HCT116 (cell line): ENCODE results near the gene C10orf90. TPM values are rescaled to one million over a fixed set of nuclear protein-coding genes. Genes with fewer than 3 reads are reported as not detected.

Experiments
- ATAC-seq: fragments of 200-7000 bp; cut with Tn5 transposase; 2 replicates; pipeline ENCODE4 v1.9.1; 2020; ENCODE audit warnings: mild to moderate bottlenecking, moderate library complexity
- BruUV-seq: library from RNA; stranded (reverse); fragments of 400-500 nt; replicated peaks from 2 replicates; lab custom pipeline; 2021; lab: Mats Ljungman, UMichigan
- CTCF ChIA-PET: fragments of 300-600 bp; sonication (Branson Sonifier 250); formaldehyde crosslinking; loops from one replicate; lab custom pipeline; 2021; ENCODE audit warnings: antibody characterized with exemption; lab: Charles Lee
- POLR2A ChIA-PET: fragments of 300-600, 350-600 bp; sonication (Branson Sonifier 250); formaldehyde crosslinking; loops from one replicate; lab custom pipeline; 2021; ENCODE audit warnings: antibody characterized with exemption; lab: Charles Lee
- RAD21 ChIA-PET, 2 experiments: fragments of 300-600 bp; sonication (Branson Sonifier 250); formaldehyde crosslinking; loops; one replicate each; lab custom pipeline; 2023; ENCODE audit warnings: low total read pairs in 2 of 2; ENCODE audit not compliant: uncharacterized antibody in 2 of 2, unreplicated experiment in 2 of 2, low non-redundant PET in 1 of 2; lab: Charles Lee
- DNase-seq: peaks from one replicate; pipeline ENCODE4 v3.0.0-alpha.2; 2010; ENCODE audit warnings: low read depth, low spot score
- H2AFZ ChIP-seq: fragments of 200-600 bp; shearing (Covaris generic), sonication (generic); 2 replicates; pipeline ENCODE4 v1.6.1; 2017; ENCODE audit warnings: low read depth, mixed run types, mixed read lengths, antibody characterized with exemption, low read length; ENCODE audit not compliant: poor library complexity, severe bottlenecking
- H3K27ac ChIP-seq: 2 replicates; pipeline ENCODE4 v1.5.1; 2012; ENCODE audit warnings: low read depth, low read length
- H3K27me3 ChIP-seq: fragments of 200-600 bp; sonication (generic); 2 replicates; pipeline ENCODE4 v1.6.1; 2016; ENCODE audit warnings: mixed run types, low read length, mixed read lengths; ENCODE audit not compliant: insufficient read depth
- H3K36me3 ChIP-seq, 2 experiments: fragments of 200-500 bp in 1 of 2; fragments of 200-600 bp in 1 of 2; sonication (Bioruptor generic) in 1 of 2; sonication (generic) in 1 of 2; 2 replicates each; pipeline versions ENCODE4 v1.5.1 to v1.6.1; 2014 to 2016; ENCODE audit warnings: low read length in 2 of 2, inconsistent platforms in 1 of 2, mixed read lengths in 1 of 2, mixed run types in 1 of 2; ENCODE audit not compliant: insufficient read depth in 2 of 2, control insufficient read depth in 1 of 2
- H3K4me1 ChIP-seq, 2 experiments: fragments of 200-600 bp in 1 of 2; sonication (generic) in 1 of 2; 2 replicates each; pipeline versions ENCODE4 v1.5.1 to v1.6.1; 2012 to 2017; ENCODE audit warnings: low read length in 2 of 2, inconsistent platforms in 1 of 2, mild to moderate bottlenecking in 1 of 2, mixed read lengths in 1 of 2, mixed run types in 1 of 2, moderate library complexity in 1 of 2; ENCODE audit not compliant: insufficient read depth in 2 of 2, control insufficient read depth in 1 of 2
- H3K4me2 ChIP-seq: fragments of 200-600 bp; sonication (generic); 2 replicates; pipeline ENCODE4 v1.6.1; 2017; ENCODE audit warnings: mixed run types, low read length, mixed read lengths
- H3K4me3 ChIP-seq, 2 experiments: fragments of 200-600 bp in 1 of 2; sonication (generic) in 1 of 2; replicated peaks in 1 of 2; 2 replicates each; pipeline ENCODE4 v1.5.1; 2011 to 2016; ENCODE audit warnings: low read length in 2 of 2, control low read depth in 1 of 2, low read depth in 1 of 2, mild to moderate bottlenecking in 1 of 2, mixed read lengths in 1 of 2, mixed run types in 1 of 2
- H3K79me2 ChIP-seq: fragments of 200-600 bp; sonication (generic); 2 replicates; pipeline ENCODE4 v1.6.1; 2017; ENCODE audit warnings: mild to moderate bottlenecking, mixed run types, low read length, moderate library complexity, mixed read lengths; ENCODE audit not compliant: insufficient read depth
- H3K9ac ChIP-seq: fragments of 200-600 bp; sonication (generic); 2 replicates; pipeline ENCODE4 v1.6.1; 2016; ENCODE audit warnings: low read length, mixed read lengths
- H3K9me2 ChIP-seq: fragments of 200-600 bp; sonication (generic), shearing (Covaris generic); 2 replicates; pipeline ENCODE4 v1.6.1; 2017; ENCODE audit warnings: mixed run types, mild to moderate bottlenecking, moderate library complexity; ENCODE audit not compliant: insufficient read depth
- H3K9me3 ChIP-seq, 2 experiments: fragments of 200-500 bp in 1 of 2; fragments of 200-600 bp in 1 of 2; sonication (Bioruptor generic) in 1 of 2; sonication (generic) in 1 of 2; 2 replicates each; pipeline ENCODE4 v1.6.1; 2014 to 2017; ENCODE audit warnings: low read length in 2 of 2, mixed read lengths in 2 of 2, inconsistent platforms in 1 of 2, low read depth in 1 of 2, mild to moderate bottlenecking in 1 of 2, mixed run types in 1 of 2, moderate library complexity in 1 of 2; ENCODE audit not compliant: control insufficient read depth in 1 of 2, insufficient read depth in 1 of 2
- H4K20me1 ChIP-seq: fragments of 200-600 bp; sonication (generic), shearing (Covaris generic); 2 replicates; pipeline ENCODE4 v1.6.1; 2017; ENCODE audit warnings: mixed run types, mild to moderate bottlenecking, moderate library complexity; ENCODE audit not compliant: insufficient read depth
- CBX3 ChIP-seq: IDR thresholded peaks from 2 replicates; pipeline ENCODE4 v1.6.1; 2012; ENCODE audit warnings: low read depth
- EGR1 ChIP-seq: IDR thresholded peaks from 2 replicates; pipeline ENCODE4 v1.6.1; 2012; ENCODE audit warnings: low read depth
- ELF1 ChIP-seq: IDR thresholded peaks from 2 replicates; pipeline ENCODE4 v1.6.1; 2012; ENCODE audit warnings: low read depth, borderline replicate concordance
- FOSL1 ChIP-seq: IDR thresholded peaks from 2 replicates; pipeline ENCODE4 v1.6.1; 2012; ENCODE audit warnings: low read depth
- JUND ChIP-seq: IDR thresholded peaks from 2 replicates; pipeline ENCODE4 v1.6.1; 2012
- RAD21 ChIP-seq: IDR thresholded peaks from 2 replicates; pipeline ENCODE4 v1.6.1; 2012; ENCODE audit warnings: low read depth, mild to moderate bottlenecking
- TCF7L2 ChIP-seq: IDR thresholded peaks from 2 replicates; pipeline ENCODE4 v1.7.0; 2011; ENCODE audit warnings: borderline replicate concordance, inconsistent platforms; ENCODE audit not compliant: insufficient read depth, insufficient read length; ENCODE audit errors: extremely low read depth
- intact Hi-C: fragments of 100-400 bp; cut with micrococcal nuclease; formaldehyde crosslinking; loops from 2 replicates; pipeline ENCODE4 v1.10.0; 2022
- total RNA-seq: library from RNA; stranded (reverse); gene quantifications from one replicate; pipeline ENCODE4 v1.2.1, GENCODE V29; 2021; ENCODE audit not compliant: unreplicated experiment
- TF ChIP-seq, protein P1 (sequence below): IDR thresholded peaks from 2 replicates; pipeline ENCODE4 v1.6.1; 2012
- TF ChIP-seq, protein P2 (sequence below): IDR thresholded peaks from 2 replicates; pipeline ENCODE4 v1.6.1; 2012
- TF ChIP-seq, protein P3 (sequence below), 3 experiments: fragments of 200-600 bp in 1 of 3; sonication (generic) in 1 of 3; IDR thresholded peaks in 2 of 3; conservative IDR thresholded peaks in 1 of 3; 2 replicates each; pipeline ENCODE4 v1.5.1; 2012 to 2017; ENCODE audit warnings: low read depth in 2 of 3, low read length in 2 of 3, antibody characterized with exemption in 1 of 3, borderline replicate concordance in 1 of 3, control low read depth in 1 of 3, mild to moderate bottlenecking in 1 of 3, mixed read lengths in 1 of 3, mixed run types in 1 of 3, moderate library complexity in 1 of 3; ENCODE audit not compliant: insufficient read depth in 1 of 3

Gene C10orf90
- total RNA-seq, 1 experiment from 2014 or later, result not detected

DNA sequence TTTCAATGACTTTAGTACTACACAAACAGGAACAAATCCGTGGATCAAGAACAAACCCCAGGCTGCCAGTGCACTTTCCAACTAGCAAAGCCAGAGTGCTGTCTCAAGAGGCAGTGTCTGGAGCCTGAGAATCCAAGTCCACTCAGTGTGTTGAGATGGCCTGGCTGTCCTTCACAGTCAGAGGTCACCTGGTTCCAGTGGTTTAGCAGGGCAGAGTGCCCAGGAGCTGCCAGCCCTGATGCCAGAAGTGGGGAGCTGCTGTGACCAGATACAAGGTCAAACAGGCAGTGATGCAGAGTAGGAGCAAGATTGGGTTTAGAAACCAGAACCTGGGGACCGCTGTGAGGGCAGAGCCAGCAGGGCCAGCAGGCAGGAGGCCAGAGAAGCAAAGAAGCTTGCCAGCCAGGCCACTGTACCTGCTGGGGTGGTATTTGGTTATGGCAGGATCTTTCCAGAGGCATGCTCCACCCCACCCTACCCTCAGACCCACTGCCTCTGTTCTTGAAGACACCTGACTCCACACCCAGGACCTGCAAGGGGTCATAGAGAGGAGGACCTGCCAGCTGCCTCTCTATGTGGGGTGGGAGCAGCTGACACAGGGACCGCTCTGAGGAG, 35.6 kb upstream of the C10orf90 start:
- Histone ChIP-seq H2AFZ (no peak overlapping the region), H3K9me3 (no peaks in the 10 kb centered on the region), H3K9ac (no peak overlapping the region), H3K4me3 (no peak overlapping the region), H4K20me1 (no peaks in the 10 kb centered on the region), H3K27ac (no peak overlapping the region), H3K36me3 (no peaks in the 10 kb centered on the region), H3K4me1 (no peaks in the 10 kb centered on the region), H3K27me3 (peaks cover 60% of the 10 kb centered on the region), H3K4me2 (no peak overlapping the region), H3K79me2 (no peaks in the 10 kb centered on the region), H3K9me2 (no peaks in the 10 kb centered on the region)
- RAD21 ChIA-PET, result no interaction called here
- TF ChIP-seq, protein P1, sequence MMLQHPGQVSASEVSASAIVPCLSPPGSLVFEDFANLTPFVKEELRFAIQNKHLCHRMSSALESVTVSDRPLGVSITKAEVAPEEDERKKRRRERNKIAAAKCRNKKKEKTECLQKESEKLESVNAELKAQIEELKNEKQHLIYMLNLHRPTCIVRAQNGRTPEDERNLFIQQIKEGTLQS, result no peak
- TF ChIP-seq CBX3, result no peak
- TF ChIP-seq RAD21, result no peak
- no peak for TF ChIP-seq ELF1
- TF ChIP-seq, protein P2, sequence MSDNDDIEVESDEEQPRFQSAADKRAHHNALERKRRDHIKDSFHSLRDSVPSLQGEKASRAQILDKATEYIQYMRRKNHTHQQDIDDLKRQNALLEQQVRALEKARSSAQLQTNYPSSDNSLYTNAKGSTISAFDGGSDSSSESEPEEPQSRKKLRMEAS, result no peak
- TF ChIP-seq FOSL1, result no peak
- no peak for TF ChIP-seq TCF7L2
- TF ChIP-seq, protein P3, sequence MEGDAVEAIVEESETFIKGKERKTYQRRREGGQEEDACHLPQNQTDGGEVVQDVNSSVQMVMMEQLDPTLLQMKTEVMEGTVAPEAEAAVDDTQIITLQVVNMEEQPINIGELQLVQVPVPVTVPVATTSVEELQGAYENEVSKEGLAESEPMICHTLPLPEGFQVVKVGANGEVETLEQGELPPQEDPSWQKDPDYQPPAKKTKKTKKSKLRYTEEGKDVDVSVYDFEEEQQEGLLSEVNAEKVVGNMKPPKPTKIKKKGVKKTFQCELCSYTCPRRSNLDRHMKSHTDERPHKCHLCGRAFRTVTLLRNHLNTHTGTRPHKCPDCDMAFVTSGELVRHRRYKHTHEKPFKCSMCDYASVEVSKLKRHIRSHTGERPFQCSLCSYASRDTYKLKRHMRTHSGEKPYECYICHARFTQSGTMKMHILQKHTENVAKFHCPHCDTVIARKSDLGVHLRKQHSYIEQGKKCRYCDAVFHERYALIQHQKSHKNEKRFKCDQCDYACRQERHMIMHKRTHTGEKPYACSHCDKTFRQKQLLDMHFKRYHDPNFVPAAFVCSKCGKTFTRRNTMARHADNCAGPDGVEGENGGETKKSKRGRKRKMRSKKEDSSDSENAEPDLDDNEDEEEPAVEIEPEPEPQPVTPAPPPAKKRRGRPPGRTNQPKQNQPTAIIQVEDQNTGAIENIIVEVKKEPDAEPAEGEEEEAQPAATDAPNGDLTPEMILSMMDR (IDR thresholded peaks at IDR 0.05 in 2 of 3, conservative IDR thresholded peaks at IDR 0.05 in 1 of 3; ENCODE audit: borderline replicate concordance in 1 of 3, insufficient read depth in 1 of 3, low read depth in 2 of 3, low read length in 2 of 3), result no peak
- TF ChIP-seq JUND, result no peak
- TF ChIP-seq EGR1, result no peak
- no peak for DNase-seq
- CTCF ChIA-PET, result no interaction called here
- ATAC-seq, result peak; percentile 25; the same call in 1 of the 2 replicates
- BruUV-seq, result no TSS peak
- intact Hi-C loops, result no loop called here
- POLR2A ChIA-PET, result no interaction called here
